ENCODE data around the gene AK2.

DNA sequence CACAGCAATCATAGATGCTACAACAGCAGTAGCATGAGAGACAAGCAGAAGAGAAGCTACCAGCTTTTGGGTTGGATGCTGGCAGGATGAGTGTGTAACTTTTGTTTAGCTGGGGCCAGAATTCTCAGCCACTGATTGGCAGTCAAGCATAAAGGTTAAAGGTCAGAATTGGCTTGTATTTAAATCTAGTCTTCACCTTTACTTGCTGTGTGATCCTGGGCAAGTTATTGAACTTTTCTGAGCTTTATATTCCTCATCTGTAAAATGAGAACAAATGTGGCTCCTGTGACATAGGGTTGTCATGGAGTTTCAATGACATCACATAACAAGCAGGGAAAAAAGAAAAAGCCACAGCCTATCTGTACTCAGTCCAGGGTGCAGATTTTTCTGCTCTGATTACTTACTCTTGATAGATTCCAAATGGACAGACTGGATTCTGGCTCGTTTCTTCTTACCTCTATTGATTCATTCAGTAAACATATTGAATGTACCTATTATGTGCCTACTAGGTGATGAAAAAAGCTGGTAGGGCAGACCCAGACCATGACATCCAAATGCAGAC, 41.4 kb upstream of the AK2 start:
- TF ChIP-seq, protein P1, sequence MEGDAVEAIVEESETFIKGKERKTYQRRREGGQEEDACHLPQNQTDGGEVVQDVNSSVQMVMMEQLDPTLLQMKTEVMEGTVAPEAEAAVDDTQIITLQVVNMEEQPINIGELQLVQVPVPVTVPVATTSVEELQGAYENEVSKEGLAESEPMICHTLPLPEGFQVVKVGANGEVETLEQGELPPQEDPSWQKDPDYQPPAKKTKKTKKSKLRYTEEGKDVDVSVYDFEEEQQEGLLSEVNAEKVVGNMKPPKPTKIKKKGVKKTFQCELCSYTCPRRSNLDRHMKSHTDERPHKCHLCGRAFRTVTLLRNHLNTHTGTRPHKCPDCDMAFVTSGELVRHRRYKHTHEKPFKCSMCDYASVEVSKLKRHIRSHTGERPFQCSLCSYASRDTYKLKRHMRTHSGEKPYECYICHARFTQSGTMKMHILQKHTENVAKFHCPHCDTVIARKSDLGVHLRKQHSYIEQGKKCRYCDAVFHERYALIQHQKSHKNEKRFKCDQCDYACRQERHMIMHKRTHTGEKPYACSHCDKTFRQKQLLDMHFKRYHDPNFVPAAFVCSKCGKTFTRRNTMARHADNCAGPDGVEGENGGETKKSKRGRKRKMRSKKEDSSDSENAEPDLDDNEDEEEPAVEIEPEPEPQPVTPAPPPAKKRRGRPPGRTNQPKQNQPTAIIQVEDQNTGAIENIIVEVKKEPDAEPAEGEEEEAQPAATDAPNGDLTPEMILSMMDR (IDR thresholded peaks at IDR 0.05; ENCODE audit: insufficient read depth, low read depth, low read length) = no peak
- TF ChIP-seq EZH2 (IDR thresholded peaks at IDR 0.05; ENCODE audit: insufficient read depth, low read length) = no peak

Data from astrocyte (in vitro differentiated cells and primary cell).